Medulla oblongata (tissue), 1 donor: Measurements from ENCODE around the gene DLX2.
"Not testable (repeated sequence)": the region's sequence is repeated elsewhere in the genome, so short reads cannot be mapped to it uniquely, and the experiment has no call there.

Experiments
- DNase-seq: peaks from one replicate; pipeline ENCODE4 v3.0.0-alpha.2; 2015; ENCODE audit errors: extremely low spot score

Gene DLX2

GRCh38 chr2:172083628-172084394, 18.9 kb downstream of the DLX2 start:
- DNase-seq, result no peak

- no peak for DNase-seq
Observed at GRCh38 chr2:172082944-172083627, 19.6 kb downstream of the DLX2 start.

GRCh38 chr2:172082105-172082943, 20.4 kb downstream of the DLX2 start:
- no peak for DNase-seq

- no peak for DNase-seq
Observed at GRCh38 chr2:172081221-172082022, 21.3 kb downstream of the DLX2 start.

- DNase-seq, result no peak
Observed at GRCh38 chr2:172080641-172081220, 22.0 kb downstream of the DLX2 start.

GRCh38 chr2:172079838-172080640, 22.7 kb downstream of the DLX2 start:
- DNase-seq, result no peak

GRCh38 chr2:172079416-172079815, 23.3 kb downstream of the DLX2 start:
- no peak for DNase-seq

- no peak for DNase-seq
Observed at GRCh38 chr2:172074254-172074653, 28.4 kb downstream of the DLX2 start.

- DNase-seq, result no peak
Observed at GRCh38 chr2:172073518-172073917, 29.2 kb downstream of the DLX2 start.

GRCh38 chr2:172072706-172073105, 30.0 kb downstream of the DLX2 start:
- no peak for DNase-seq

GRCh38 chr2:172072303-172072702, 30.4 kb downstream of the DLX2 start:
- DNase-seq, result no peak

- no peak for DNase-seq
Observed at GRCh38 chr2:172070936-172071335, 31.8 kb downstream of the DLX2 start.

- DNase-seq, result not testable (repeated sequence)
Observed at GRCh38 chr2:172067905-172068304, 34.8 kb downstream of the DLX2 start.

- DNase-seq, result no peak
Observed at GRCh38 chr2:172066394-172066886, 36.3 kb downstream of the DLX2 start.

- no peak for DNase-seq
Observed at GRCh38 chr2:172065111-172065510, 37.6 kb downstream of the DLX2 start.

GRCh38 chr2:172063446-172063845, 39.3 kb downstream of the DLX2 start:
- DNase-seq, result no peak

GRCh38 chr2:172062402-172063004, 40.2 kb downstream of the DLX2 start:
- DNase-seq, result no peak

- DNase-seq, result not testable (repeated sequence)
Observed at GRCh38 chr2:172060118-172060517, 42.6 kb downstream of the DLX2 start.

GRCh38 chr2:172058660-172059059, 44.0 kb downstream of the DLX2 start:
- no peak for DNase-seq

GRCh38 chr2:172056293-172056692, 46.4 kb downstream of the DLX2 start:
- DNase-seq, result no peak
